Measurements from ENCODE around the gene MYO16. TPM values are rescaled to one million over a fixed set of nuclear protein-coding genes. Genes with fewer than 3 reads are reported as not detected.

The MYO16 gene
- total and polyA plus RNA-seq, 2 of the 4 experiments (the other 2 are of a cell fraction) = under 0.01 to 0.03 TPM

DNA sequence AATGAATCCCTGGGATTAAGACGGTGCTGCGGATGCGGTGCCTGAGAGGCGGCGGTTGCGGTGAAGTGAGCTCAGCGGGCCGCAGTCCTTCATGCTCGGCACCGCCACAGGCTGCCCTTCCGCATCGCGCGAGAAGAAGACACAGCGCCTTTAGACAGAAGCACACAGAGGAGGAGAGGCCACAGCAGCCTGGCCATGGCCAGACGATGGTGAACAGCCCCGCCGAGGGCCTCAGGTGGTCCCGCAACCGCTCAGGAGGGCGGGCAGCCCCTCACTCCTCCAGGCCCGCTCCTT is 459.2 kb downstream of the MYO16 start:
- in situ Hi-C loops (cut with MboI; ENCODE audit: low sequenced_read_pairs) = no loop called here

More for the DNA sequence above, 459.2 kb downstream of the MYO16 start:
- H2BK15ac ChIP-seq (ENCODE audit: low read depth, low read length) = no peak overlapping the region
- no TSS peak for BruUV-seq (replicated peaks)
- H4K8ac ChIP-seq (ENCODE audit: low read depth in 2 of 2, low read length in 2 of 2) = no peak overlapping the region
- POLR2A ChIA-PET (ENCODE audit: unreplicated experiment) = no interaction called here
- no peak overlapping the region for H2AFZ ChIP-seq (replicated peaks; ENCODE audit: low read length, poor library complexity)
- no peaks in the 10 kb centered on the region for H3K79me1 ChIP-seq (ENCODE audit: low read depth in 1 of 2, low read length in 2 of 2)
- H3K4me3 ChIP-seq (ENCODE audit: insufficient read depth, low read depth, low read length) = no peak overlapping the region
- H3K27ac ChIP-seq (ENCODE audit: insufficient read depth, low read length) = no peak overlapping the region
- no peak overlapping the region for H2BK120ac ChIP-seq (ENCODE audit: low read depth, low read length)
- no peak overlapping the region for H3K23ac ChIP-seq (ENCODE audit: low read depth, low read length)
- H4K5ac ChIP-seq (ENCODE audit: low read depth, low read length) = no peak overlapping the region
- H3K9me3 ChIP-seq (ENCODE audit: control insufficient read depth, insufficient read depth, low read length) = peaks cover 2% of the 10 kb centered on the region; the same call in 1 of the 2 replicates
- H3K36me3 ChIP-seq (ENCODE audit: control insufficient read depth, insufficient read depth, low read length) = no peaks in the 10 kb centered on the region
- peaks cover 30% of the 10 kb centered on the region for H3K27me3 ChIP-seq (ENCODE audit: control insufficient read depth, insufficient read depth, low read length)
- no peak for DNase-seq
- H3K9me1 ChIP-seq (ENCODE audit: insufficient read depth, low read length) = no peaks in the 10 kb centered on the region
- no peak overlapping the region for H3K56ac ChIP-seq (ENCODE audit: extremely low read depth, insufficient read depth, low read length)
- WGBS, 2 experiments (ENCODE audit: extremely low coverage in 2 of 2, insufficient read length in 1 of 2) = 94% methylated on average over 9 of the region's 22 CpGs; no CpG with 5 or more reads in 1 of the 2 experiments
- no peak overlapping the region for H2AK9ac ChIP-seq (replicated peaks; ENCODE audit: low read depth, low read length, poor library complexity)
- H3K9ac ChIP-seq (ENCODE audit: low read depth, low read length) = no peak overlapping the region
- no peak overlapping the region for H3K4ac ChIP-seq (ENCODE audit: low read depth, low read length)
- TF ChIP-seq MAZ (IDR thresholded peaks at IDR 0.05; ENCODE audit: borderline replicate concordance, low read depth, low read length) = no peak
- TF ChIP-seq FOS (IDR thresholded peaks at IDR 0.05; ENCODE audit: low read depth, low read length) = no peak
- no peak for TF ChIP-seq NFE2L2 (IDR thresholded peaks at IDR 0.05; ENCODE audit: low read depth, low read length)
- TF ChIP-seq SMC3 (IDR thresholded peaks at IDR 0.05; ENCODE audit: low read depth, low read length) = no peak
- no peak for TF ChIP-seq RFX5 (IDR thresholded peaks at IDR 0.05; ENCODE audit: low read depth, low read length)
- no peak for TF ChIP-seq POLR2A (IDR thresholded peaks at IDR 0.05; ENCODE audit: low read depth, low read length)
- TF ChIP-seq CEBPB (IDR thresholded peaks at IDR 0.05; ENCODE audit: low read depth, low read length) = no peak
- no peak for TF ChIP-seq RCOR1 (IDR thresholded peaks at IDR 0.05; ENCODE audit: insufficient replicate concordance, low read length)
- no peak for TF ChIP-seq MAFK (IDR thresholded peaks at IDR 0.05; ENCODE audit: low read depth, low read length)
- TF ChIP-seq, protein P1, sequence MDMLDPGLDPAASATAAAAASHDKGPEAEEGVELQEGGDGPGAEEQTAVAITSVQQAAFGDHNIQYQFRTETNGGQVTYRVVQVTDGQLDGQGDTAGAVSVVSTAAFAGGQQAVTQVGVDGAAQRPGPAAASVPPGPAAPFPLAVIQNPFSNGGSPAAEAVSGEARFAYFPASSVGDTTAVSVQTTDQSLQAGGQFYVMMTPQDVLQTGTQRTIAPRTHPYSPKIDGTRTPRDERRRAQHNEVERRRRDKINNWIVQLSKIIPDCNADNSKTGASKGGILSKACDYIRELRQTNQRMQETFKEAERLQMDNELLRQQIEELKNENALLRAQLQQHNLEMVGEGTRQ (IDR thresholded peaks at IDR 0.05; ENCODE audit: low read depth, low read length) = no peak
- TF ChIP-seq, protein P2, sequence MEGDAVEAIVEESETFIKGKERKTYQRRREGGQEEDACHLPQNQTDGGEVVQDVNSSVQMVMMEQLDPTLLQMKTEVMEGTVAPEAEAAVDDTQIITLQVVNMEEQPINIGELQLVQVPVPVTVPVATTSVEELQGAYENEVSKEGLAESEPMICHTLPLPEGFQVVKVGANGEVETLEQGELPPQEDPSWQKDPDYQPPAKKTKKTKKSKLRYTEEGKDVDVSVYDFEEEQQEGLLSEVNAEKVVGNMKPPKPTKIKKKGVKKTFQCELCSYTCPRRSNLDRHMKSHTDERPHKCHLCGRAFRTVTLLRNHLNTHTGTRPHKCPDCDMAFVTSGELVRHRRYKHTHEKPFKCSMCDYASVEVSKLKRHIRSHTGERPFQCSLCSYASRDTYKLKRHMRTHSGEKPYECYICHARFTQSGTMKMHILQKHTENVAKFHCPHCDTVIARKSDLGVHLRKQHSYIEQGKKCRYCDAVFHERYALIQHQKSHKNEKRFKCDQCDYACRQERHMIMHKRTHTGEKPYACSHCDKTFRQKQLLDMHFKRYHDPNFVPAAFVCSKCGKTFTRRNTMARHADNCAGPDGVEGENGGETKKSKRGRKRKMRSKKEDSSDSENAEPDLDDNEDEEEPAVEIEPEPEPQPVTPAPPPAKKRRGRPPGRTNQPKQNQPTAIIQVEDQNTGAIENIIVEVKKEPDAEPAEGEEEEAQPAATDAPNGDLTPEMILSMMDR (conservative IDR thresholded peaks at IDR 0.05; ENCODE audit: low read depth, low read length) = no peak
- no peak overlapping the region for H2BK20ac ChIP-seq (ENCODE audit: low read depth, low read length)
- intact Hi-C loops (cut with micrococcal nuclease) (no loop called here), dilution Hi-C loops (cut with HindIII; ENCODE audit: low sequenced_read_pairs, unreplicated experiment) (no loop called here)
- H3K14ac ChIP-seq (replicated peaks; ENCODE audit: low read depth, low read length) = no peak overlapping the region
- H4K91ac ChIP-seq (ENCODE audit: insufficient read depth, low read depth, low read length) = no peak overlapping the region
- no peak for ATAC-seq (ENCODE audit: low read depth)
- H2BK5ac ChIP-seq (ENCODE audit: low read depth, low read length, poor library complexity, severe bottlenecking) = no peak overlapping the region
- H3K18ac ChIP-seq (ENCODE audit: low read depth, low read length) = no peak overlapping the region
- H2AK5ac ChIP-seq (ENCODE audit: low read depth, low read length) = no peak overlapping the region
- no peaks in the 10 kb centered on the region for H4K20me1 ChIP-seq (ENCODE audit: insufficient read depth, low read length)
- CTCF ChIA-PET = no interaction called here
- no peaks in the 10 kb centered on the region for H3K4me1 ChIP-seq (ENCODE audit: control insufficient read depth, insufficient read depth, low read length)
- H3K4me2 ChIP-seq (ENCODE audit: low read depth, low read length) = no peak overlapping the region
